ENCODE results near the gene CCDC24. TPM values are rescaled to one million over a fixed set of nuclear protein-coding genes. Genes with fewer than 3 reads are reported as not detected.

The CCDC24 gene
- total and polyA plus RNA-seq, 2 donors: 2.8 to 7.2 TPM

DNA sequence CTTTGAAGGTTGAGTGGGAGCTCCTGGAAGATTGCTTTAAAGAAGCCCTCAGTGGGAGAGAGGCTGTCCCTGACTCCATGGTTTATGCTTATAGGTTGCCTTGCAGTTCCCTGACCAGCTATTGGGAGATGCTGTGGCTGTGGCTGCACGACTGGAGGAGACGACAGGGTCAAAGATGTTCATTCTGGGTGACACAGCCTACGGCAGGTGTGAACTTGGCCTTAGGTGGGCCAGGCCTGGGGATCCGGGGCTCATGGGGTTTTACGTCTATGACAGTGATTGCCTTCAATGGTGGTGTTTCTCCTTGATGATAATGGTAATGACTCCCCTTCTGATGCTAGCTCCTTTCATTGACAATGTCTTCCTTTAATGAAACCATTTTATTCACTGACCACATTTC is 20.9 kb upstream of the CCDC24 start:
- Histone ChIP-seq H3K4me1 (ENCODE audit: insufficient read depth) (no peaks in the 10 kb centered on the region), H3K27ac (ENCODE audit: low read depth) (no peak overlapping the region), H3K4me3 (ENCODE audit: low read depth, low read length) (peak overlapping the region; percentile 71), H3K36me3 (ENCODE audit: insufficient read depth) (no peaks in the 10 kb centered on the region)
- 58% methylated on average over 5 of the region's 5 CpGs for WGBS
- no peak for DNase-seq (ENCODE audit: extremely low spot score)

DNA sequence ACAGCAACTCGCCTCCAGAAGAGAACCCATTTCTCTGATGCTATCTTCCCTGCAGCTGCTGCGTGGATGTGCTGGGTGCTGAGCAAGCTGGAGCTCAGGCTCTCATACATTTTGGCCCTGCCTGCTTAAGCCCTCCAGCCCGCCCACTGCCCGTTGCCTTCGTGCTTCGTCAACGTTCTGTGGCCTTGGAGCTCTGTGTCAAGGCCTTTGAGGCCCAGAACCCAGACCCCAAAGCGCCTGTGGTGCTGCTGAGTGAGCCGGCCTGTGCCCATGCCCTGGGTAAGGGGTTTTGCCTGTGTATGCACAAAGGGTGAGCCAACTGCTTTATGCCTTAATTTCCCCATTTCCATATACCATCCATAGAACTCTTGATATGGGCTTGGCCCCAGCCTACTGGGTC is 20.5 kb upstream of the CCDC24 start:
- no peaks in the 10 kb centered on the region for H3K36me3 ChIP-seq (ENCODE audit: insufficient read depth)
- no peak for DNase-seq (ENCODE audit: extremely low spot score)
- no peak overlapping the region for H3K4me3 ChIP-seq (ENCODE audit: low read depth, low read length)
- WGBS: 92% methylated on average over 9 of the region's 9 CpGs
- no peaks in the 10 kb centered on the region for H3K4me1 ChIP-seq (ENCODE audit: insufficient read depth)
- no peak overlapping the region for H3K27ac ChIP-seq (ENCODE audit: low read depth)

DNA sequence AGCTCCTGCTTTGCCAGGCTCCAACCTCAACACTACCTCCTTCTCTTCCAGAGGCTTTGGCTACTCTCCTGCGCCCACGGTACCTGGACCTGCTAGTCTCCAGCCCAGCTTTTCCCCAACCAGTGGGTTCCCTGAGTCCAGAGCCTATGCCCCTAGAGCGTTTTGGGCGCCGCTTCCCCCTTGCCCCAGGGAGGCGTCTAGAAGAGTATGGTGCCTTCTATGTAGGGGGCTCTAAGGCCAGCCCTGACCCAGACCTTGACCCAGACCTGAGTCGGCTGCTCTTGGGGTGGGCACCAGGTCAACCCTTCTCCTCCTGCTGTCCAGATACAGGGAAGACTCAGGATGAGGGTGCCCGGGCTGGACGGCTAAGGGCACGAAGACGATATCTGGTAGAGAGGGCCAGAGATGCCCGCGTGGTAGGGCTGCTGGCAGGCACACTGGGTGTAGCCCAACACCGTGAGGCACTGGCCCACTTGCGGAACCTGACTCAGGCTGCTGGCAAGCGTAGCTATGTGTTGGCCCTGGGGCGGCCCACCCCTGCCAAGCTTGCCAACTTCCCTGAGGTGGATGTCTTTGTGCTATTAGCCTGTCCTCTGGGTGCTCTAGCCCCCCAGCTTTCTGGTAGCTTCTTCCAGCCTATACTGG is 19.9 kb upstream of the CCDC24 start:
- Histone ChIP-seq H3K36me3 (ENCODE audit: insufficient read depth) (no peaks in the 10 kb centered on the region), H3K4me3 (ENCODE audit: low read depth, low read length) (no peak overlapping the region), H3K27ac (ENCODE audit: low read depth) (no peak overlapping the region), H3K4me1 (ENCODE audit: insufficient read depth) (no peaks in the 10 kb centered on the region)
- 96% methylated on average over 17 of the region's 17 CpGs for WGBS
- no peak for DNase-seq (ENCODE audit: extremely low spot score)

DNA sequence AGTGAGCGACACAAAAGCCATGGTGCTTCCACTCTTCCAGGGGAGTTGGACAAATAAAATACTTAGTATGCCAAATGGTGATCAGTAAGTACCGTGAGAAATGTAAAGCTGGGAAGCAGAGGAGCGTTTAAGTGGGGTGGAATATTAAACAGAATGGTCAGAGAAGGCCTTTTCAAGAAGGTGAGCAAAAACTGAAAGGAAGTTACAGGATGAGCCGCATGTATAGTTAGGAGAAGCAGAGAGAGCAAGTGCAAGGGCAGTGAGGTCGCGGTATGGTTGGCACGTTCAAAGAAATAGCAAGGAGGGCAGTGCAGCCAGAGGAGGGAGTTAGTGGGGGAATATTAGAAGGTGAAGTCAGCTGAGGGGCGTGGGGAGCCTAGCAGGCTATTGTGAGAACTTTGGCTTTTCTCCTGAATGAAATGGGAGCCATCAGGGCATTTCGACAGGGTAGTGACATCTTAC is 17.4 kb upstream of the CCDC24 start:
- no peak for DNase-seq (ENCODE audit: extremely low spot score)
- WGBS: 41% methylated on average over 9 of the region's 9 CpGs
- Histone ChIP-seq H3K36me3 (ENCODE audit: insufficient read depth) (no peaks in the 10 kb centered on the region), H3K4me3 (ENCODE audit: low read depth, low read length) (peak overlapping the region; percentile 76), H3K4me1 (ENCODE audit: insufficient read depth) (no peaks in the 10 kb centered on the region), H3K27ac (ENCODE audit: low read depth) (no peak overlapping the region)

DNA sequence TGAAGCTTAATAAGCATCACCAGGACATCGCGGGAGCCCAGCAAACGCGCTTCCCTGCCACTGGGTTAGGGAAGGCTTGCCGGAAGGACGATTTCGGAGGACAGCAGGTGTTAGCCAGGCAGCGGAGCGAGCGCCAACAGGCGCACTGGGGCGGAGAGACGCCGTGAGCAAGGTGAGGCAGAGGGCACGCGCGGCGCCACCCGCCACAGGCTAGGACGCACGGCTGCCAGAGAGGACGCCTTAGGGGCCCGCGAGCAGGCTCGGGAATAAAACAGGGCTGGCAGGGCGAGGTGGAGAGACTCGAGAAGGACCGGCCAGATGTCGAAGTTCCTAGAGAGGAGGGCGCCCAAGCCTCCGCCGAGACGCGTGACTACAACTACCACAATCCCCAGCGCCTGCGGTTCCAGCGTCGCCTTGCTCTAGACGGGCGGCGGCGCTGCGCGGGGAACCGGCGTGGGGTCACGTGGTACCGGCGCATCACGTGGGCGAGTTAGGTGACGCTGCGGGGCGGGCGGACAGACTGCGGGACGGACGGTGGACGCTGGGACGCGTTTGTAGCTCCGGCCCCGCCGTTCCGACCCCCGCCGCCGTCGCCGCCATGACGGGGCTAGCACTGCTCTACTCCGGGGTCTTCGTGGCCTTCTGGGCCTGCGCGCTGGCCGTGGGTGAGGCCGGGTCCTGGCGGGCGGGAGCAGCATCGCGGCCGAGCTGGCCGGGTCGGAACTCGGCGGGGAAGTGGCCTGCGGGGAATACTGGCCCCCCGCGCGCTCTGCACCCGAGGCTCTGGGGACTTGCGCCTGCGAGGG is 16.8 kb upstream of the CCDC24 start, which contains the start of gene ATP6V0B:
ATP6V0B (plus strand) TSS at position 518 of the 806 bp plus-strand sequence; CDS start at position 599, 81 bp downstream.
- H3K27ac ChIP-seq (ENCODE audit: low read depth): peak within 1 kb of the TSS; percentile 88
- no peaks in the 10 kb centered on the region for H3K36me3 ChIP-seq (ENCODE audit: insufficient read depth)
- DNase-seq (ENCODE audit: extremely low spot score): peak; percentile 82
- H3K4me3 ChIP-seq (ENCODE audit: low read depth, low read length): peak within 1 kb of the TSS; percentile 76
- WGBS: under 1% methylated on average over 93 of the region's 93 CpGs
- H3K4me1 ChIP-seq (ENCODE audit: insufficient read depth): no peaks in the 10 kb centered on the region

DNA sequence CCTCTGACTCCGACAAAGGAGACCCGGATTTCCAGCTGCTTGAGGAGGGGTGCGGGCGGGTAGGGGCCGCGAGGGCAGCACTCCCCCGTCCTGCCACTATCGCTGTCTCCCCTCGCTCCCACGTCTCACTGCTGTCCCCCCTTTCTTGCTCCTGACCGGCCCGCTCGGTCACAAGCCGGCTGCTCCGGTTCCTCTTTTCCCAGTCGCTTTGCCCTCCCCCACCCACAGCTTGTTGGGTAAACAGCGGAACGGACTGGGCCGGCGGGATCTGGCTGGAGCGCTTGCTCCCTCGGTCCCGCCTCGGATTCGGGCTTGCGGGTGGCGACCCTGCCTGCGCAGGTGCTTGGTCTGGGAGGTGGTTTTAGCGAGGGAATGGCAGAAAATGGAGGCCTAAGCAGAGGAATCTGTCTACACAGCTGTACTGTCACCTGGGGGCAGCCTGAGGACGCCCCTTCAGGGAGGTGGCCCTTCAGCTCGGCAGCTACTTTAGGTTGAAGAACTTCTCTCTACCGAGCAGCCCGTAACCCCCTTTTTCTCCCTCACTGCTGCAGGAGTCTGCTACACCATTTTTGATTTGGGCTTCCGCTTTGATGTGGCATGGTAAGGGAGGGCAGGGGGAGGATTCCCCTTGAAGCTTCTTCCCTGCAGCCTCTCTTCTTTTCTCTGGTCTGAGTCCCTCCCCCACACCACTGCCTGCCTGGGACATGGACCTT is 16.0 kb upstream of the CCDC24 start:
- no peaks in the 10 kb centered on the region for H3K4me1 ChIP-seq (ENCODE audit: insufficient read depth)
- peak overlapping the region; percentile 76 for H3K4me3 ChIP-seq (ENCODE audit: low read depth, low read length)
- no peaks in the 10 kb centered on the region for H3K36me3 ChIP-seq (ENCODE audit: insufficient read depth)
- no peak for DNase-seq (ENCODE audit: extremely low spot score)
- 1% methylated on average over 34 of the region's 34 CpGs for WGBS
- peak overlapping the region; percentile 88 for H3K27ac ChIP-seq (ENCODE audit: low read depth)

DNA sequence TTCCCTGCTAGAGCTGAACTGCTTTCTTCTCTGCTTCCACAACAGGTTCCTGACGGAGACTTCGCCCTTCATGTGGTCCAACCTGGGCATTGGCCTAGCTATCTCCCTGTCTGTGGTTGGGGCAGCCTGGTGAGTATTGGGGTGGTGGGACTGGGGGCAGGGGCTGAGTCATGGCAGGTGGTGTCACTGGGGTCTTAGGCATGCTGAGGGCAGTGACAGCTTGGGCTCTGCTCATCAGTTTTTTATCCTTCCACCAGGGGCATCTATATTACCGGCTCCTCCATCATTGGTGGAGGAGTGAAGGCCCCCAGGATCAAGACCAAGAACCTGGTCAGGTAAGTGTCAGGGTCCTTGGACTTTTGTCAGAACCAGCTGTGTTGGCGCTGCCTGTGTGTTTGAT is 15.4 kb upstream of the CCDC24 start:
- WGBS: 82% methylated on average over 4 of the region's 4 CpGs
- Histone ChIP-seq H3K27ac (ENCODE audit: low read depth) (no peak overlapping the region), H3K36me3 (ENCODE audit: insufficient read depth) (no peaks in the 10 kb centered on the region), H3K4me1 (ENCODE audit: insufficient read depth) (no peaks in the 10 kb centered on the region), H3K4me3 (ENCODE audit: low read depth, low read length) (peak overlapping the region; percentile 76)
- DNase-seq (ENCODE audit: extremely low spot score): no peak

DNA sequence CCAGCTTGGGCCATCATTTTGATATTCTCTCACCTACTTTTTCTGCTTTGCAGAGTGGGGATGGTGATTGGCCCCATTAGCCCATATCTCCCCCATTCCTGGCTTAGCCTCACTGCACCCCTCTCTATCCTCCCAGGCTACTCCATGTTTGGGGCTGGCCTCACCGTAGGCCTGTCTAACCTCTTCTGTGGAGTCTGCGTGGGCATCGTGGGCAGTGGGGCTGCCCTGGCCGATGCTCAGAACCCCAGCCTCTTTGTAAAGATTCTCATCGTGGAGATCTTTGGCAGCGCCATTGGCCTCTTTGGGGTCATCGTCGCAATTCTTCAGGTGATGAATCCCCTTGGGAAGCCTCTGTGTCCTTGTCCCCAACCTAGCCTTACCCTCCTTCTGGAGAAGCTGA is 14.5 kb upstream of the CCDC24 start:
- 92% methylated on average over 8 of the region's 8 CpGs for WGBS
- Histone ChIP-seq H3K4me3 (ENCODE audit: low read depth, low read length) (no peak overlapping the region), H3K4me1 (ENCODE audit: insufficient read depth) (no peaks in the 10 kb centered on the region), H3K36me3 (ENCODE audit: insufficient read depth) (no peaks in the 10 kb centered on the region), H3K27ac (ENCODE audit: low read depth) (no peak overlapping the region)
- DNase-seq (ENCODE audit: extremely low spot score): no peak

DNA sequence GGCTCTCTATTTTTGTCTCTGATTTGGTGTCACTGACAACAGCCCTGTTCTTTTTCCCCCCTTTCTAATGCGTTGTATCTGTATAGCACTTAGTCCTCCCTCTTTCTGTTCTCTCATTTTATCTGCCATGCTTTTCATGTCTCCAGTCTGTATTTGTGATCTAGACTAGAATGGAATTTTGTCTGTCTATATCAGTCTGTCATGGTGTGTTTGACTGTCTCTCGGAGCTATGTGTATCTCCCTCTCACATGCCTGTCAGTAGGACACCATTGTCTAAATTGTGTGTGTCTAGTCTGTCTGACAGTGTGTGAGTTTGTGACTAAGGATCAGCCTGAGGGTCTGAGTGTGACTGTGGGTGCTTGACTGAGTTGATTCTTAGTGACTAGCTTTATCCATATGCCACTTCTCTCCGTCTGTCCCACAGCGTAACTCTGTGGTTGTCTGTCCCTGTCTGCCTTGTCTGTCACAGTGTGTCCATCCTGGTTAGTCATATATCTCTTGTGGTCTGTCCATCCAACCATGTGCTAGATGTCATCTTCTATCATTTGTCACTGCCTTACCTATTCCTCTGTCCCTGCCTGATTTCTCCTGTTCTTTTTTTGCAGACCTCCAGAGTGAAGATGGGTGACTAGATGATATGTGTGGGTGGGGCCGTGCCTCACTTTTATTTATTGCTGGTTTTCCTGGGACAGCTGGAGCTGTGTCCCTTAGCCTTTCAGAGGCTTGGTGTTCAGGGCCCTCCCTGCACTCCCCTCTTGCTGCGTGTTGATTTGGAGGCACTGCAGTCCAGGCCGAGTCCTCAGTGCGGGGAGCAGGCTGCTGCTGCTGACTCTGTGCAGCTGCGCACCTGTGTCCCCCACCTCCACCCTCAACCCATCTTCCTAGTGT is 13.8 kb upstream of the CCDC24 start:
- DNase-seq (ENCODE audit: extremely low spot score): no peak
- no peak overlapping the region for H3K4me3 ChIP-seq (ENCODE audit: low read depth, low read length)
- no peak overlapping the region for H3K27ac ChIP-seq (ENCODE audit: low read depth)
- no peaks in the 10 kb centered on the region for H3K36me3 ChIP-seq (ENCODE audit: insufficient read depth)
- H3K4me1 ChIP-seq (ENCODE audit: insufficient read depth): no peaks in the 10 kb centered on the region
- WGBS: 84% methylated on average over 9 of the region's 9 CpGs

DNA sequence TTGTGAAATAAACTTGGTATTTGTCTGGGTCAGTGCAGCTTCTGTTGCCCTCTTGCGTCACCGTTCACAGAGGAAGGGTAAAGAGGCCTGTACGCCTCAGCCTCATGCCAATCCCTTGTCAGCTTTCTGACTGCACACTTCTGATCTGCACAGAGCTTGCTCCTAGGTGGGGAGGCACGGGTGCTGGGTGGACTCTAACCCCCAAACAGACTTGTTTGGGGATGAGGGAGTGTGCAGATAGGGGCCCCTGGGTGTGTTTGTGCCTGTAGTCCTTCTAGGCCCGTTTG is 13.2 kb upstream of the CCDC24 start:
- Histone ChIP-seq H3K4me3 (ENCODE audit: low read depth, low read length) (no peak overlapping the region), H3K36me3 (ENCODE audit: insufficient read depth) (no peaks in the 10 kb centered on the region), H3K27ac (ENCODE audit: low read depth) (no peak overlapping the region), H3K4me1 (ENCODE audit: insufficient read depth) (no peaks in the 10 kb centered on the region)
- 70% methylated on average over 5 of the region's 5 CpGs for WGBS
- no peak for DNase-seq (ENCODE audit: extremely low spot score)

DNA sequence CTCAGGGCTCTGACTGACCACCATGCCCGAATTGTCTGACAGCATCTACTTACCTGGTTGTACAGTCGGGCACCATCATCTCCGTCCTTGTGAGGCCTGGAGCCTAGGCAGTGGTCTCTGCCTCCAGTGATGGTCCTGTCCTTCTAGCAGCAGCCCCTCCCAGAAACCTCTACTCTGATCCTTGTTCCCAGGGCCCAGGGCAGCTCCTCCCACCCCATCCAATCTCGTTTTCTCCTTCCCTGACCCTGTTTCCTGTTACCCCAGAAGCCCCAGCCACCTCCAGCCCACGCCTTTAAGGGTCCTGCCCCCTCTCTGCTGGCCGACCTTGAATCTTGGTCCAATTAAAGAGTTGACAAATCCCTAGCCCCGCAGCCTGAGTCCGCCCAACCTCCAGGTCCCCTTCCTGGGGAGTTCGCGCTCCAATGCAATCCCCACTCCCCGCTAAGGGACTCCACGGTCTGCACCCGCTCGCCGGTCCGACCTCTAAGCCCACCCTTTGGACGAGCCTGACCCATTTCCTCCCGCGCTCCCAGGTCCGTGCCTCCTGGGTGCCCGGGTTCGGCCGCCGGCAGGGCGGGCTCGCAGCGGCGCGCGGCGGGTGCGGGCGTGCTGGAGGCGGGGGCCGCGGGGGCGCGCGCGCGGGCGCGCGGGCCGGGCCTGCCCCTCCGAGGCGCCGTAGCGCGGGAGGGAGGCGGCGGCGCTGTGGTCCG is 12.7 kb upstream of the CCDC24 start, which contains the start of gene B4GALT2:
B4GALT2 (plus strand) TSS at position 660 of the 710 bp plus-strand sequence. CDS start 1,951 bp downstream, outside the sequence.
- H3K4me3 ChIP-seq (ENCODE audit: low read depth, low read length): peak within 1 kb of the TSS; percentile 73
- H3K27ac ChIP-seq (ENCODE audit: low read depth): no peak within 1 kb of the TSS
- no peaks in the 10 kb centered on the region for H3K4me1 ChIP-seq (ENCODE audit: insufficient read depth)
- no peak for DNase-seq (ENCODE audit: extremely low spot score)
- 6% methylated on average over 47 of the region's 54 CpGs for WGBS
- H3K36me3 ChIP-seq (ENCODE audit: insufficient read depth): no peaks in the 10 kb centered on the region

DNA sequence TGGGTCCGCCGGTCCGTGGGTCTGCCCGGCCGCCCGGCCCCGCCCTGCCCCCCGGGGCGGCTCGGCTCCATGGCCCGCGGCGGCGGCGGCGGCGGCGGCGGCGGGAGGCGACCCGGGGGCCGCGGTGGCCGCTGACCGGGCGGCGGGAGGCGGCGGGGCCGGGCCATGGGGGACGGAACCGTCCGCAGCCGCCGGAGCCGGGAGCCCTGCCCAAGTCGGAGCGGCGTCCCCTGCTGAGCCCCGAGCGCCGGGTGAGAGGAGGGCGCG is 12.2 kb upstream of the CCDC24 start:
- H3K4me3 ChIP-seq (ENCODE audit: low read depth, low read length): peak overlapping the region; percentile 73
- under 1% methylated on average over 43 of the region's 45 CpGs for WGBS
- no peak for DNase-seq (ENCODE audit: extremely low spot score)
- H3K4me1 ChIP-seq (ENCODE audit: insufficient read depth): no peaks in the 10 kb centered on the region
- H3K36me3 ChIP-seq (ENCODE audit: insufficient read depth): no peaks in the 10 kb centered on the region
- no peak overlapping the region for H3K27ac ChIP-seq (ENCODE audit: low read depth)

All from urinary bladder (tissue), 4 donors.